Caki2 (cell line): ENCODE measurements around the gene BCAS3. TPM values are rescaled to one million over a fixed set of nuclear protein-coding genes. Genes with fewer than 3 reads are reported as not detected.
"Not testable (repeated sequence)": the region's sequence is repeated elsewhere in the genome, so short reads cannot be mapped to it uniquely, and the experiment has no call there.

ENCODE experiments used
- DNase-seq: peaks from one replicate; pipeline ENCODE4 v3.0.0-alpha.2; 2015; ENCODE audit warnings: low read depth
- in situ Hi-C: cut with HindIII; loops from 2 replicates; pipeline ENCODE4 v1.10.0; 2016; ENCODE audit warnings: low sequenced_read_pairs, low pct_unique_long_range_greater_than_20kb, mixed read lengths
- total RNA-seq: library from RNA; depleted of rRNA; stranded (reverse); fragments of >200 nt; shearing (Covaris generic); gene quantifications from 2 replicates; pipeline ENCODE4 v1.2.3, GENCODE V29; 2014; ENCODE audit warnings: low replicate concordance; rRNA removed

The BCAS3 gene
- total RNA-seq, 1 experiment from 2014 or later, result 10.3 TPM

DNA sequence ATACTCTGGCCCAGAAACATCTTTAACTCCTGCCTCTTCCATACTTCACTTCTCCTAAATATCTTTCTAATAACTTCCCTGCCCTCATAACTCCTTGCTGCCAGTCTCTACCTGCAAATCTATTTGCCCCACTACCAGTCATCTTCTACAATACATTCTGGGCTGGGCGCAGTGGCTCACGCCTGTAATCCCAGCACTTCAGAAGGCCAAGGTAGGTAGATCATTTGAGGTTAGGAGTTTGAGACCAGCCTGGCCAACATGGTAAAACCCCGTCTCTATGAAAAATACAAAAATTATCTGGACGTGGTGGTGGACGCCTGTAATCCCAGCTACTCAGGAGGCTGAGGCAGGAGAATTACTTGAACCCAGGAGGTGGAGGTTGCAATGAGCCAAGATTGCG lies 763.9 kb downstream of the BCAS3 start:
- DNase-seq, in situ Hi-C loops: not testable (repeated sequence)

DNA sequence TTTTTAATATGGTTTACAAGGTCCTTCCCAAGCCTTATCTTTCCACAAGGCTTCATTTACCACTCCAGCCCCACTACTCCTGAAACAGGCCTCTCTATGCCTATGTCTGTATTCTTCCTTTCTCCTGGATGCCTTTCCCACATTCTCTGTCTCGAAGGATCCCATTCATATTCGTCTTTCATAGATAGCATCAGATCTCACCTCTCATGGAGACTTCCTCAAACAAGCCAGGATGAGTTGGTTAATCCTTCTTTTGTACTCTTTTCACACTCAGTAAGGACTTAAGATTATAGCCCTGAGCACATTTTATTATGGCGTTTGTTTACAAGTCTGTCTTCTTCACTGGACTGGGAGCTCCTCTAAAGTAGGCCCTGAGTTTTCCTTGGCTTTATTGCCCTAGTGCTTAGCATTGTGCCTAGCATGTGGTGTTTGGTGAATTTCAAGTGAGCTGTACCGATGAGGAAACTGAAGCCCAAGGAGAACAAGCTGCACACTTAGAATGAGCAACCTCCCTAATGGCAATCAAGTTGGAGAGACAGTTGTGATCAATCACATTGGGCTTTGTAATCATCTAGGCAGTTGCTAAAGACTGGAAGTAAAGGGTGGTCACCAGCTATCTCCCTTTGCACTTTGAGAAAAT lies 764.6 kb downstream of the BCAS3 start:
- no peak for DNase-seq
- in situ Hi-C loops, result no loop called here

Other genes starting within 250 kb of the BCAS3 start
- 27.9 and 28.9 TPM in 2 replicates for gene APPBP2, start 151.6 kb upstream of the BCAS3 start, total RNA-seq
- gene PPM1D, start 77.7 kb upstream of the BCAS3 start, total RNA-seq, result 6.9 and 18.2 TPM in 2 replicates